NCI-H2107 (cell line): ENCODE data around the gene CLSTN1.

Source experiments
- DNase-seq: peaks from one replicate; lab custom pipeline; 2025; lab: John Stamatoyannopoulos, UW

The CLSTN1 gene

GRCh38 chr1:9850442-9851162, 26.8 kb upstream of the CLSTN1 start:
- DNase-seq: no peak

DNA sequence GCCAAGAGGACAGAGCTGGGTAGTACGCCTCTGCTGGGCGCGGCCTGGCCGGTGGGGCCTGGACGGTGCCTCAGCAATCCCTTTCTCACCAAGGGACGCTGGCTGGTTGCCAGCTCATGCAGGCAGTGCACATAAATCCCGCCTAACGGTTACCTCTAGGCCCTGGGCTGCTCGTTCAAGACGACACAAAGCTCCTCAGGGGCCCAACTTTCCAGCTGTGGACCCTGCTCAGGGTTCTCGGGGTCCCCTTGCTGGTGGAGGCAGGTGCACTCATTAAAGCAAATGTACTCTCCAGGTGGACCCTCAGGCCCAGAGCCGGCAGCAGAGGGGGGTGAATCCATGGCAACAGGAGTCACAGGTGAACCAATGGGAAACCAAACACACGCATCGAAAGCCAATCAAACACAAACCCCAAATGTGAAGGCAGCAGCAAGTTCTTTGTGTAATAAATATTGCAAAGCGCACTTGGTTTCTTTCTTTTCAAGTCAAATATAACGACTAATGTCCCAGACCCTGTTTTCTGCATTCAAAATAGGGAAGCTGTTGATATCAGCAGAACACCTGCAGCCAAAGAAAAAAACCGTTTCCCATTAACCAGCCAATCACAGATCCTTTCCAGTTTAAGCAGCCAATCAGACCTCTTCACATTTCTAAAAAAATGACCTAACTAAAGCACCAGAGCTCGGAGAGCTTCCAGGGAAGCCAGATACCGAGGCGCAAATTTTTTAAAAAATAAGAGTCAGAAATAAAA, 26.1 kb upstream of the CLSTN1 start:
- no peak for DNase-seq

GRCh38 chr1:9848022-9848421, 24.3 kb upstream of the CLSTN1 start:
- DNase-seq: no peak

DNA sequence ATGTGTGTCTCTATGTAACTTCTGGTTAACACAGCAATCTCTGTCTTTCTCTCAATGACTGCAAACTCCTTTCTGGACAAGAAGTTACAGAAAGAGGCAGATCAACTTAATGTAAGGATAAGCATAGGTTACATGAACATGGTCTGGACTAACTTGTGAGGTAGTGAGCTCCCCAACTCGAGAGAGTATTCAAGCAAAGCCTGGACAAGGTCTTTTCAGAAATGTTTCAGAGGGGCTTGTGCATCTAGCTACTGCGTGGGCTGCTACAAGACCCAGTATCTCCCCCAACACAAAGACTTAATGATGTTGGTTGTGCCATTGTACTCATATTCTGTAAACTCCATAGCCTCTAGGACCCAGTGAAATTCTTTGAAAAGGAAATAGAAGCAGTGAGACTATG, 23.5 kb upstream of the CLSTN1 start:
- no peak for DNase-seq

DNA sequence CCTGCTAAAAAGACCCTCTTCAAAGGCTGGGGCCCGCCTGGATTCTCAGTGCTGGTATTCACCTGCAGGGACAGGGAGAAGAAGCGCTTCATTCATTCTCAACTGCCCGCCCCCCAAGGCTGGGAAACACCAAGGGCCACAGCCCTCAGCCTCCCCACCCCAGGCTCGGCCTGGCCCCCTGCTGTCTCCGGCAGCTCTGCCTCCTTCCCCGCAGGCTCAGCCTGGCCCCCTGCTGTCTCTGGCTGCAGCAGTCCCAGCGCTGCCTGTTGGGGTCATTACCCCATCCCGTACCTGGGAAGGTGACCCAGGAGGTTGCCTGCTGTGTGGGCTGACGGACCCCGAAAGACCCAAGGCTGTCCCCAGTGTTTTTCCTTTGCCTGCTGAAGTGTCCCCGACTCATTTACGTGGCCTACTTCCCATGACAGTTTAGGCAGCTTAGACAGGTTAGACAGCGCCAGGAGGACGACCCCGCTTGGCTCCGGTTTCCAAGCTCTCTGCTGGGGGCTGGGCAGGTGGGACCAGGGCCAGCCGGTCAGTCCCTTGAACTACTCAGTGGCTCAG, 22.9 kb upstream of the CLSTN1 start:
- no peak for DNase-seq

- DNase-seq: no peak
Observed at GRCh38 chr1:9845914-9846313, 22.1 kb upstream of the CLSTN1 start.

DNA sequence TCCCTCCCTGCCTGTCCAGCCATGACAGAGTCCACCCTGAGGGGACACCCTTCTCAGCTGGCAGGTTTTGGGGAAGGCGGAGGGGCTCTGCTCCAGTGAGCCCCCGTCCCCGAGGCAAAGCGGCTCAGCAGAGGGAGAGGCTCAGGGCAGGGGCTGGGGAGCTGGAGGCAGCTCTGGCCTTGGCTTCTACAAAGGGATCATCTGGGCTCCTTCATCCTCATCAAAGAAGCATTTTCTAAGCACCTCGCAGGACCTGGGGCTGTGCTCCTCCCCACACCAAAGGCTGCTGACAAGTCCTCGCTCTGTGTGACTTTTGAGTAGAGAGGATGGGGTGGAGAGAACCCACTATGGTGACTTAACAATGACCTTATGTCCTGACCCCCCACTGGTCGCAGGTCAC, 21.0 kb upstream of the CLSTN1 start:
- no peak for DNase-seq

GRCh38 chr1:9844106-9844505, 20.3 kb upstream of the CLSTN1 start:
- DNase-seq: no peak

DNA sequence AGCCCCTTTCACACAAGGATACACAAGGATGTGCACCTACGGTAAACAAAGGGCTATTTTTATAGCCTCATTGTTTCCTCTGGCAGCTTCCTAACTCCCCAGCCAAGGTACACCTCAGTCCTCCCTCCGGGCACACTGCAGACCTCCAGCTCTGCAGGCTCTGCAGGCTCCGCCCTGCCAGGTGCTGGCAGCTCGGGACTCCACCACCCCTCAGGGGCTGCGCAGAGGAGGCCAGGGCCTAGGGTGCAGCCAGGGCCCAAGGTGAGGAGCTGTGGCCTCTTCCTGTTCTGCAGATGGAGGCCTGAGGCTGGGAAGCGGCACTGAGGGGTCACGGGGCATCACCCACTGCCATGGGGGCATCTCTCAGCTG, 19.8 kb upstream of the CLSTN1 start:
- DNase-seq: no peak

GRCh38 chr1:9842781-9843575, 19.2 kb upstream of the CLSTN1 start:
- no peak for DNase-seq

GRCh38 chr1:9842073-9842711, 18.4 kb upstream of the CLSTN1 start:
- no peak for DNase-seq

DNA sequence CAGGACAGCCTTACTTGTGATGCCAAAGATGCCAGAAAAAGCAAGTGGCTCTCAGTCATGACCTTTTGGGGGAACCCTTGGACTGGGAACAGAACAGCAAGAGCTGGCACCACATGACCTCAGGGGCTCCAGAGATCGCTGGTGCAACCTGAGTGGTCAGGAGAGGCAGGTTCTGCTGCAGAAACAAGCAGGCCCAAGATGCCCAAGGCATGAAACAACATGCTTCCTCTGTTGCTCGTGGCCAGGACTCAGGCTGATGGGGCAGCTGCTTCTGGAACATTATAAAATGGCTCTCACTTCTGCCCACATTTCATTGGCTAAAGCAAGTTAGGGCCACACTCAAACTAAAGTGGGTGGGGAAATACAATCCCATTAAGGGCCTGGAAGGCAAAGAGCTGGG, 17.7 kb upstream of the CLSTN1 start:
- DNase-seq: no peak

DNA sequence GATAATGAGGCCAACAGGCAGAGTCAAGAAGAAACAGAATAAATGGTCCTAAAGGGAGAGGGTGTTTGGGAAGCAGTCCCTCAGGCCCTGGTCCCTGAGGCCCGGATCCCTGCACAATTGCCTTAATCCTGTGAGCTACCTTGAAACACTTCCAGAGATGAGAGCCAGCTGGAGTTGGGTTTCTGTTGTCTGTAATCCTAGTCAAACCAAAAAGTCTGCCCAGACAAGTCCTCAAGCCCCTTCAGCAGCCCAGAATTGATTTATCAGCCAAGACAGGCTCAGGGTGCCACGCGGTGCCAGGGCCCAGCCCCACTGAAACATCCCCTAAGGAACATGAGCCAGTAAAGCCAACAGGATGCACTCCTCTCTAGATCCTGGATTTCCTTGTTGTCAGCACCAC, 16.4 kb upstream of the CLSTN1 start:
- DNase-seq: no peak

DNA sequence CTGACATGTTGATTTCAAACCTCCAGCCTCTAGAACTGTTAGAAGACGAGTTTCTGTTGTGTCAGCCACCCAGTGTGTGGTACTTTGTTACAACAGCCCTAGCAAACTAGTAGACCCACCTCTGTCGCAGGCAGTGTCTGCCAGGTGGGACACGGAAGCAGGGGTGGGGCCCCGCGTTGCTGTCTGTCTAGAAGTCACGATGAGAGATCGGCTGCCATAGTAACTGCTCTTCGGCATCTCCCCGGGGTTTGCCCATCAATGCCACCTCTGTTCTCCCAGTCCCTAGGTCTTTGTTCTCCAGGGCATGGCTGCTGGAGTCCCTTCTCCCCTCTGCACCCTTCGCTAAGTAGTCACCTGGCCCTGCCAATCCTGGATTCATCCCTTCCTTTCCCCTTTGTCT, 15.2 kb upstream of the CLSTN1 start:
- no peak for DNase-seq

- no peak for DNase-seq
Observed at GRCh38 chr1:9836632-9836960, 12.8 kb upstream of the CLSTN1 start.

GRCh38 chr1:9835758-9836631, 12.2 kb upstream of the CLSTN1 start:
- no peak for DNase-seq

- no peak for DNase-seq
Observed at GRCh38 chr1:9835404-9835757, 11.6 kb upstream of the CLSTN1 start.

GRCh38 chr1:9833632-9834031, 9.9 kb upstream of the CLSTN1 start:
- DNase-seq: no peak

DNA sequence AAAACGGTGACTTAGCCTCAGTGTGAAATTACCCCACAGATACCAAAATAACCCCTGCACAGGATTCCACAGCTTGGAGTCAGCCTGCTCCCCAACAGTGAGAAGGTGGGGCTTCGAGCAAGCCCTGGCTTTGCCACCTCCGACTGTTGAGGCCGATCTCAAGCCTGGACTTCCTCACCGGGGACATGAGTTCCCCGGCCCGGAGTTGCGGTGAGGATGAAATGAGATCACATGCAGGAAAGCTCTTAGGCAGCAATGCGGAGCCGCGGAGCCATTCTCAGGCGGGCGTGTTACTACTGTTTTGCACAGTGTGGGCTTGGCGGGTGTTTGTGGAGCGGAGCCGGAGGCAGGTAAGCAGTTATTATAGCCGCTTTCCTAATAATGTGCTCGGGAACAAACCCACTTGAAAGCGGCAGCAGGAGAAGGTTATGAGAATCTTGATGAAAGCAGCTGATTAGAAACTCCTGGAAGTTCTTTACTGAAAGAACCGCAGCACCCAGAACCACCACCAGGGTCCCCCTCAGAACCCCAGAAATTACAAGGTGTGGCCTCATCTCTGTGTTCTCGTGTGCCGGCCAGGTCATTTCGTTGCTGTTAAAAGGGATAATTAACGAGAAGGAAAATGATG, 3.9 kb upstream of the CLSTN1 start:
- DNase-seq: no peak

GRCh38 chr1:9826616-9827015, 2.9 kb upstream of the CLSTN1 start:
- no peak for DNase-seq

DNA sequence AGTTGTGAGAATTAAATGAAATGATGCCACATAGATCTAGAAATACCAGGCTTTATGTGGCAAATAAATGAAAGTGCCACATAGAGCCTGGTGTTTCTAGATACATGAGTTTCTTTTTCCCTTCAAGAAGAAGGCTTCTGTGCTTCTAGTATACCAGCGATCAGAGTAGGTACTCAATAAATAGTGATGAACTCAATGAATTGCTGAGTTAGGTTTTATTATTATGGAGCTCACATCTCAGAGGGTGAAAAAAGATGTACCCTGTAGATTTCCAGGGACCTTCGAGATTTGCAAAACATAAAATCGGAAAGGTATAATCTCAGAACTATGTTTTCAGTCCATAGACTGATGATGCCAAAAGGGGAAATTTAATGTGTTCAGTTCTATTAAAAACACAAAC, 2.3 kb upstream of the CLSTN1 start:
- no peak for DNase-seq
